LHCN-M2 (cell line): Measurements from ENCODE around the gene TRAF2. TPM values are rescaled to one million over a fixed set of nuclear protein-coding genes. Genes with fewer than 3 reads are reported as not detected.

Experiments used
- DNase-seq: peaks from one replicate; pipeline ENCODE4 v3.0.0-alpha.2; 2012; ENCODE audit warnings: low read depth
- total RNA-seq: library from RNA; depleted of rRNA; stranded (reverse); fragments of >200 nt; gene quantifications from 2 replicates; pipeline ENCODE4 v1.2.3, GENCODE V29; 2014

TRAF2 gene
- total RNA-seq, 1 experiment from 2014 or later, result 11.7 TPM

DNA sequence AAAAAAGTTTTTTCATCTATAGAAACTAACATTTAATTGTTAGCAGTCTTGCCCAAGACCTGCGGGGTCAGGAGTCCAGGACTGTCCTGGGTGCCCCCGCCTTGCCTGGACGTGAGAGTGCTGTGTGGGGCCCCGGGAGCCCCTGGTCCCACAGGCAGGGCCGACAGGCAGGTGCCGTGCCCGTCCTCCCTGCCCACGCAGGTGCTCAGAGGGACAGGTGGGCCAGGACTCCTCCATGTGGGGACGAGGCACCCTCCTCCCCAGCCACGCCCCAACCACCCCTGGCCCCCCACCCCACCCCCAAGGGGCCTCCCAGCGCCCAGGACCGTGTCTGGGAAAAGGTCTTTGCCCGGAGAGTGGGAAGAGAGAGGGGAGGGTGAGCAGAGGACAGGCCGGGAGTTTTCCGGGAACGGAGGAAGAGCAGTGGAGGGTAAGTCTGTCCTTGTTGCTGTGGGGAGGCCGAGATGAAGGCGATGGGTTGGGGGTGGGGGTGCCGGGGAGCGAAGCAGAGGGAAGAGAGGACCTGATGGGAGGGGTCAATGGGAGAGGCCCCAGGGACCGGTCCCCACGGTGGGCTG is 63.0 kb downstream of the TRAF2 start:
- DNase-seq, result no peak

DNA sequence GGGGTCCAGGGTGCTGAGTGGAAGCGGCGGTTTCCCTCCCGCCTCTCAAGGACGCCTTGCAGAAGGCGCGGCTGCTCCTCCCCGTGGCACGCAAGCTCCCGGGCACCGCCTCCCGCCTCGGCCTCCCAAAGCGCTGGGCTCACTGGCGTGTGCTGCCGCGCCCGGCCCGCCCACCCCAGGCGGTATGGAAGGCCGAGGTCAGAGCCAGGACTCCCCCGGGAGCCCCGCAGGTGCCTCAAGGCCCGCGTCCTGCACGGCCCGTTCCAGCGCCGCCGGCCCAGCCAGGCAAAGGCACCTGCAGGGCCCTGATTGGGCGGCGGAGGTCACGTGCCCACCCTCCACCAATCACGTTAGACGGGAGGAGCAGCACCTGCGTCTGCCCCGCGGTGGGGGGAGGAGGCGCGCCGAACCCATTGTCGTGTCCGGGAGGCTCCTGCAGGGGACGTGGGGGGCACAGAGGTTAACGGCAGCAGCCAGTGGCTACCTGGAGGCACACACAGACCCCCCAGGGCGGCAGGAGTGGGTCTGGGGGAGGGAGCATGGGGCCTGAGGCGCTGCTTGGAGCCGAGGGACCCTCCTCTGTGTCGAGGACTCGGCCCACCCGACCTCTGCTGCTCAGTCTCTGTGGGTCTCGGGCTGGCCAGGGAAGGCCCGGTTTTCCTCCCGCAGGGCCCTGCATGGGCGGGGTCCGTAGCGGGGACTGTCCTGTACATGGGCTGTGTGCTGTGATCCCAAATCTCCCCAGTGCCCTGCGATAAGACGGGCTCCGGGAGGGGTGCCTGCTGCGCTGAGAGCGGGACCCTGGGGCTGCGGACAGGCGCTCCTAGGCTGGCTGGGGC is 63.7 kb downstream of the TRAF2 start:
- DNase-seq, result peak; percentile 56

DNA sequence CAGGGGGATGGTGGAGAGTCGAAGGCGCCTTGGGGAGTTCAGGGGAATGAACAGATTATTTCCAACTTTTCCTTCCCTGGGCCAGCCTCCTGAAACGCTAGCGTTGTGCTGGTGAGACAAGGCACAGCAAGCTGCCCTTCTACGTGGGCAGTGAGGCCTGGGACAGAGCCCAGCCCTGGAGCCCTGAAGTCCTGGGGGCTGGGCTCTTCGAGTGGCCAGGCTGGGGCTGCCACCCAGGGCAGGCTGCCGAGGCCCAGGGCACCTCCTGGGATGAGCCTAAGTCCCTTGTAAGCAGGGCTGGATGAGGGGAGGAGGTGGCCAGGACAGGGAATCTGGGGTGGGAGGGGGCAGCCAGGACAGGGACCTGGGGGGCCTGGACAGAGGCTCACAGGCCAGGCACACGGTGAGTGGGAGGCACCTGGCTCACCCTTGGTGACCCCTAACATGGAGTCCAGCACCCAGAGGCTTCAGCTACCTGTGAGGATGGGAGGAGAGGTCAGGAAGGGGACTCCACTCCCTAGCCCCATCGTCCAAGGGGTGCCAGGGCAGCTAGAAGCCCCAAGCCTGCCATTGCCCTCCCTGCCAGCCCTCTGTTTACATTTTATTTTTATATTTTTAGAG is 64.5 kb downstream of the TRAF2 start:
- DNase-seq, result no peak

- no peak for DNase-seq
Observed at GRCh38 chr9:136951541-136952320, 65.4 kb downstream of the TRAF2 start, which contains the start of gene LCN12. Gene LCN12, plus strand, starts transcription at chr9:136952273. Its CDS starts 55 bp downstream, at chr9:136952328.

DNA sequence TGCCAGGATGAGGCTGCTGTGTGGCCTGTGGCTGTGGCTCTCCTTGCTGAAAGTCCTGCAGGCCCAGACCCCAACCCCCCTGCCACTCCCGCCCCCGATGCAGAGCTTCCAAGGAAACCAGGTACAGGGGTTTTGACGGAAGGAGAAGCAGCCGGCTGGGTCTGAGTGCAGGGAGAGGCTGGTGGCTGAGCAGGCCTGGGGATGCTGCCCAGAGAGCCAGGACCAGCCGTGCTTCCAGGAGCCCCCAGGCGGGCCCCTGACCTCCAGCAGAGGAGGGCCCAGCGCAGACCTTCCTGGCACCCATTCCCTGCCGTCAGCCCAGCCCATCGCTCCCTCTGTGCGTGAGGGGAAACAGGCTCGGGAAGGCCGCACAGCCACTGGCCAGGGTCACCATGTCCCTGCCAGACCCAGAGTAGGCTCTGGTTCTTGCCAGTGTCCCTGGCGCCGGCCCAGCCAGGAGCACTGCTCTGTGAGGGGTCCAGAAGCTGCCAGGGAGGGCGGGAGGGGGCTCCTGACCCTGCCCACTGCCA is 66.1 kb downstream of the TRAF2 start:
- no peak for DNase-seq

DNA sequence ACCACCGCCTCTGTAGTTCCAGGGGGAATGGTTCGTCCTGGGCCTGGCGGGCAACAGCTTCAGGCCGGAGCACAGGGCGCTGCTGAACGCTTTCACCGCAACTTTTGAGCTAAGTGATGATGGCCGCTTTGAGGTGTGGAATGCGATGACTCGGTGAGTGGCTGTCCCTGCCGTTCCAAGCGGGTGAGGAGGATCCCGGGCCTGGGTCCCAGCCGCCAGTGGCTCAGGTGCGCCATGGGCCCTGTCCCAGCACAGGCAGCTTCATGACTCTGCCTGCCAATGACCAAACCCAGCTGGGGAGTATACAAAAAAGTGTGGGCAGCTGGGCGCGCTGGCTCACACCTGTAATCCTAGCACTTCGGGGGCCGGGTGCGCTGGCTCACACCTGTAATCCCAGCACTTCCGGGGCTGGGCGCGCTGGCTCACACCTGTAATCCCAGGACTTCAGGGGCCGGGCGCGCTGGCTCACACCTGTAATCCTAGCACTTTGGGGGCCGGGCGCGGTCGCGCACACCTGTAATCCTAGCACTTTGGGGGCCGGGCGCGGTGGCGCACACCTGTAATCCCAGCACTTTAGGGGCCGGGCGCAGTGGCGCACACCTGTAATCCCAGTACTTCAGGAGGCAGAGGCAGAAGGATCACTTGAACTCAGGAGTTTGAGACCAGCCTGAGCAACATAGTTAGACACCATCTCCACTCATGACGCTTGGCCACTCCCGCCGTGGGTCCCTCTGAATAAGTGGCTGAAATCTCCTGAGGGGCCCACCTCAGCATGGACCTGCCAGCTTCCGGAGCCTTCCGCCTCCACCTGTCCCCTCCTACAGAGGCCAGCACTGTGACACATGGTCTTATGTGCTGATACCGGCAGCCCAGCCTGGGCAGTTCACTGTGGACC is 66.8 kb downstream of the TRAF2 start:
- DNase-seq, result no peak

- no peak for DNase-seq
Observed at GRCh38 chr9:136953771-136954269, 67.5 kb downstream of the TRAF2 start.

GRCh38 chr9:136954270-136955083 is 68.2 kb downstream of the TRAF2 start:
- no peak for DNase-seq

GRCh38 chr9:136955202-136955942 is 69.1 kb downstream of the TRAF2 start:
- no peak for DNase-seq

DNA sequence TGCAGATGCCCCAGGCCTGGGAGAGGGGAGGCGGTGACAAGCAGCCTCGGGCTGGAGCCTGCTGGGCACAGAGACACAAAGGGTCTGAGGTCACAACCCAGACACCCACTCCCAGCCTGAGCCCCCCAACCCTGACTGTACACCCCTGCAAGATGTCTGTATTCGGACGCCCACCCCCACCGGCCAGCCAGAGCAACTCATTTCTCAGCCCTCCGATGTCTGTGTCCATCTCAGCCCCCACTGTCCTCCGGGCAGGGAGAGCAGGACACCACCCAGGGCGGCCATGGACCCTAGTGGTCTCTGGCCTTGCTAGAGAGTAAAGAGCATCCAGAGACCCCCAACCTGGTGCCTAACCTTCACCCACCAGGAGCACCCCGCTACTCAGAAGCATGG is 69.6 kb downstream of the TRAF2 start:
- no peak for DNase-seq

GRCh38 chr9:136956604-136957003 is 70.3 kb downstream of the TRAF2 start:
- no peak for DNase-seq

GRCh38 chr9:136957461-136957860 is 71.1 kb downstream of the TRAF2 start:
- no peak for DNase-seq

GRCh38 chr9:136957901-136958300 is 71.6 kb downstream of the TRAF2 start:
- no peak for DNase-seq

GRCh38 chr9:136958473-136958872 is 72.2 kb downstream of the TRAF2 start:
- DNase-seq, result no peak

- no peak for DNase-seq
Observed at GRCh38 chr9:136958898-136959850, 72.9 kb downstream of the TRAF2 start.

DNA sequence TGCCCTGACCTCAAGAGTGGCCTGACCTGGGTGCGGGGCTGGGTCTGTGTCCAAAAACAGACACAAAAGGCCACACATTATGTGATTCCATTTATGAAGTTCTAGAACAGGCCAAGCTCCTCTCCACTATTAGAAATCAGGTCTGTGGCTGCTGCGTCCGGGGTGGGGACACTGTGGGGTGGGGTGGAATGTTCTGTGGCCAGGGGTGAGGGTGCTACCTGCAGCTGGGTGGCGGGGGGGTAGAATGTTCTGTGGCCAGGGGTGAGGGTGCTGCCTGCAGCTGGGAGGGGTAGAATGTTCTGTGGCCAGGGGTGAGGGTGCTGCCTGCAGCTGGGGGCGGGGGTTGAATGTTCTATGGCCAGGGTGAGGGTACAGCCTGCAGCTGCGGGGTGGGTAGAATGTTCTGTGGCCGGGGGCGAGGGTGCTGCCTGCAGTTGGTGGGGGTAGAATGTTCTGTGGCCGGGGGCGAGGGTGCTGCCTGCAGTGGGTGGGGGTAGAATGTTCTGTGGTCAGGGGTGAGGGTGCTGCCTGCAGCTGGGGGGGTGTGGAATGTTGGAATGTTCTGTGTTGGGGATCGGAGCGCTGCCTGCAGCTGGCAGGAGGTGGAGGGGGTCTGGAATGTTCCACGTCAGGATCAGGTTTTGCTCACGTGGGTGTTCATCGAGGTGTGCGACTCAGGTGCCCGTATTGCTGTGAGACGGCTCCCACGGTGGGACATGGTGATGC is 74.1 kb downstream of the TRAF2 start:
- no peak for DNase-seq

GRCh38 chr9:136960938-136961275 is 74.6 kb downstream of the TRAF2 start:
- DNase-seq, result no peak
